HG02870 (cell line): ENCODE results near the gene NEUROD2.
"Not testable (repeated sequence)": the region's sequence is repeated elsewhere in the genome, so short reads cannot be mapped to it uniquely, and the experiment has no call there.

ENCODE experiments used
- ATAC-seq: cut with Tn5 transposase; IDR thresholded peaks from one replicate; pipeline ENCODE4 v1.9.1; 2021; ENCODE audit warnings: mild to moderate bottlenecking, moderate library complexity; ENCODE audit not compliant: unreplicated experiment

NEUROD2 gene

GRCh38 chr17:39603304-39604016 lies 4.3 kb downstream of the NEUROD2 start:
- ATAC-seq: no peak

GRCh38 chr17:39602533-39603303 lies 5.0 kb downstream of the NEUROD2 start:
- ATAC-seq: no peak

- no peak for ATAC-seq
These were observed 5.8 kb downstream of the NEUROD2 start for GRCh38 chr17:39601758-39602532.

- no peak for ATAC-seq
These were observed 6.6 kb downstream of the NEUROD2 start for GRCh38 chr17:39600997-39601597.

- no peak for ATAC-seq
These were observed 7.3 kb downstream of the NEUROD2 start for GRCh38 chr17:39600288-39600996.

GRCh38 chr17:39599665-39600231 lies 8.0 kb downstream of the NEUROD2 start:
- ATAC-seq: no peak

GRCh38 chr17:39599004-39599664 lies 8.6 kb downstream of the NEUROD2 start:
- ATAC-seq: no peak

GRCh38 chr17:39598630-39599003 lies 9.1 kb downstream of the NEUROD2 start:
- no peak for ATAC-seq

GRCh38 chr17:39598047-39598481 lies 9.7 kb downstream of the NEUROD2 start:
- no peak for ATAC-seq

GRCh38 chr17:39597372-39598046 lies 10.2 kb downstream of the NEUROD2 start:
- ATAC-seq: no peak

GRCh38 chr17:39596543-39597267 lies 11.0 kb downstream of the NEUROD2 start:
- no peak for ATAC-seq

- no peak for ATAC-seq
These were observed 11.7 kb downstream of the NEUROD2 start for GRCh38 chr17:39595928-39596510.

- no peak for ATAC-seq
These were observed 12.4 kb downstream of the NEUROD2 start for GRCh38 chr17:39595294-39595693.

- ATAC-seq: no peak
These were observed 14.3 kb downstream of the NEUROD2 start for GRCh38 chr17:39593371-39593770.

GRCh38 chr17:39591958-39592954 lies 15.5 kb downstream of the NEUROD2 start:
- ATAC-seq: no peak

GRCh38 chr17:39590180-39590579 lies 17.5 kb downstream of the NEUROD2 start:
- not testable (repeated sequence) for ATAC-seq

GRCh38 chr17:39582658-39583057 lies 25.1 kb downstream of the NEUROD2 start:
- ATAC-seq: no peak
